HEK293T (cell line): ENCODE measurements around the gene DOK6.

Source experiments
- ARNT ChIP-seq: fragments of 450-650 bp; IDR thresholded peaks from 2 replicates; pipeline ENCODE4 v1.6.1; 2017; ENCODE audit warnings: mild to moderate bottlenecking
- TARDBP ChIP-seq: fragments of 450-650 bp; IDR thresholded peaks from 2 replicates; pipeline ENCODE4 v1.6.1; 2016

- no peak for TF ChIP-seq TARDBP
- TF ChIP-seq ARNT = no peak
These were observed 10.5 kb downstream of the DOK6 start for GRCh38 chr18:69411199-69411598.
